Effector memory CD8-positive, alpha-beta T cell (primary cell): ENCODE results near the gene MAPK8IP2.

Experiments
- ATAC-seq: fragments of 150-1000 bp; cut with Tn5 transposase; replicated peaks from 2 replicates; pipeline ENCODE4 v1.10.0; 2021; ENCODE audit warnings: mild to moderate bottlenecking, moderate library complexity
- DNase-seq, 3 experiments: peaks; one replicate each; pipeline ENCODE4 v3.0.0; 2021
- H3K27ac Mint-ChIP-seq, 2 donors: one replicate each; pipeline ENCODE4 v1.8.0; 2022; ENCODE audit warnings: mild to moderate bottlenecking in 2 of 2, mixed read lengths in 2 of 2, moderate library complexity in 2 of 2
- H3K27me3 Mint-ChIP-seq, 2 donors: one replicate each; pipeline ENCODE4 v1.8.0; 2022; ENCODE audit warnings: mixed read lengths in 2 of 2
- H3K36me3 Mint-ChIP-seq: one replicate; pipeline ENCODE4 v1.8.0; 2022; ENCODE audit warnings: mild to moderate bottlenecking, moderate library complexity, mixed read lengths; ENCODE audit not compliant: insufficient read depth
- H3K4me1 Mint-ChIP-seq, 2 donors: one replicate each; pipeline ENCODE4 v1.8.0; 2022; ENCODE audit warnings: low read depth in 2 of 2, mixed read lengths in 2 of 2
- H3K4me3 Mint-ChIP-seq, 2 donors: one replicate each; pipeline ENCODE4 v1.8.0; 2022; ENCODE audit warnings: mild to moderate bottlenecking in 2 of 2, mixed read lengths in 2 of 2, moderate library complexity in 2 of 2
- H3K9me3 Mint-ChIP-seq, 2 donors: one replicate each; pipeline ENCODE4 v1.8.0; 2022; ENCODE audit warnings: mixed read lengths in 2 of 2

MAPK8IP2 gene

GRCh38 chr22:50660306-50660705 is 59.7 kb downstream of the MAPK8IP2 start:
- no peaks in the 10 kb centered on the region for H3K9me3 Mint-ChIP-seq
- no peak for DNase-seq
- no peak for ATAC-seq
- H3K4me3 Mint-ChIP-seq, result no peak overlapping the region
- peaks cover 37 to 73% of the 10 kb centered on the region in 2 donors for H3K27me3 Mint-ChIP-seq
- H3K27ac Mint-ChIP-seq, result no peak overlapping the region
- no peaks in the 10 kb centered on the region for H3K4me1 Mint-ChIP-seq
- no peaks in the 10 kb centered on the region for H3K36me3 Mint-ChIP-seq
